Parathyroid adenoma (tissue), 2 donors: ENCODE measurements around the gene GRIK4.

Experiments used
- H2AFZ ChIP-seq: fragments of 300-600 bp; sonication (generic); one replicate; pipeline ENCODE4 v1.7.0; 2017; ENCODE audit warnings: antibody characterized with exemption, mild to moderate bottlenecking
- H3K27ac ChIP-seq: fragments of 300-600 bp; sonication (generic); one replicate; pipeline ENCODE4 v1.7.0; 2017
- H3K27me3 ChIP-seq: fragments of 300-600 bp; sonication (generic); one replicate; pipeline ENCODE4 v1.7.0; 2017; ENCODE audit warnings: low read length; ENCODE audit not compliant: control insufficient read depth, insufficient read depth
- H3K36me3 ChIP-seq: fragments of 300-600 bp; sonication (generic); one replicate; pipeline ENCODE4 v1.7.0; 2017; ENCODE audit warnings: low read length; ENCODE audit not compliant: control insufficient read depth, insufficient read depth
- H3K4me1 ChIP-seq: fragments of 300-600 bp; sonication (generic); one replicate; pipeline ENCODE4 v1.7.0; 2017; ENCODE audit warnings: control low read depth
- H3K4me2 ChIP-seq: fragments of 300-600 bp; sonication (generic); one replicate; pipeline ENCODE4 v1.7.0; 2017; ENCODE audit warnings: low read length
- H3K4me3 ChIP-seq: fragments of 300-600 bp; sonication (generic); one replicate; pipeline ENCODE4 v1.7.0; 2017; ENCODE audit warnings: low read depth, low read length
- H3K79me2 ChIP-seq: fragments of 300-600 bp; sonication (generic); one replicate; pipeline ENCODE4 v1.7.0; 2017; ENCODE audit warnings: control low read depth
- H3K9ac ChIP-seq: fragments of 300-600 bp; sonication (generic); one replicate; pipeline ENCODE4 v1.7.0; 2017; ENCODE audit warnings: mild to moderate bottlenecking
- H3K9me3 ChIP-seq: fragments of 300-600 bp; sonication (generic); one replicate; pipeline ENCODE4 v1.7.0; 2017; ENCODE audit warnings: low read length; ENCODE audit not compliant: control insufficient read depth
- CTCF ChIP-seq: fragments of 300-600 bp; sonication (generic); IDR thresholded peaks from one replicate; pipeline ENCODE4 v1.7.0; 2017; ENCODE audit warnings: antibody characterized with exemption, mild to moderate bottlenecking
- donor health status: primary hyperparathyroidism.

Gene GRIK4

GRCh38 chr11:120805960-120806555 lies 294.5 kb downstream of the GRIK4 start:
- Histone ChIP-seq H3K4me1 (peaks cover 6% of the 10 kb centered on the region), H3K4me3 (no peak overlapping the region), H3K79me2 (no peaks in the 10 kb centered on the region), H3K36me3 (no peaks in the 10 kb centered on the region), H3K9ac (no peak overlapping the region), H2AFZ (no peak overlapping the region), H3K9me3 (no peaks in the 10 kb centered on the region), H3K4me2 (no peak overlapping the region), H3K27me3 (no peaks in the 10 kb centered on the region), H3K27ac (no peak overlapping the region)
- no peak for TF ChIP-seq CTCF

GRCh38 chr11:120807414-120808150 lies 296.0 kb downstream of the GRIK4 start:
- no peak for TF ChIP-seq CTCF
- H3K4me3 ChIP-seq, result no peak overlapping the region
- no peaks in the 10 kb centered on the region for H3K36me3 ChIP-seq
- H3K27ac ChIP-seq, result no peak overlapping the region
- H3K4me2 ChIP-seq, result no peak overlapping the region
- no peak overlapping the region for H2AFZ ChIP-seq
- no peaks in the 10 kb centered on the region for H3K79me2 ChIP-seq
- H3K27me3 ChIP-seq, result no peaks in the 10 kb centered on the region
- H3K4me1 ChIP-seq, result peaks cover 6% of the 10 kb centered on the region
- H3K9me3 ChIP-seq, result no peaks in the 10 kb centered on the region
- H3K9ac ChIP-seq, result no peak overlapping the region

GRCh38 chr11:120808616-120809050 lies 297.1 kb downstream of the GRIK4 start:
- Histone ChIP-seq H3K9me3 (no peaks in the 10 kb centered on the region), H3K27me3 (no peaks in the 10 kb centered on the region), H2AFZ (no peak overlapping the region), H3K4me2 (no peak overlapping the region), H3K9ac (no peak overlapping the region), H3K4me3 (no peak overlapping the region), H3K4me1 (peaks cover 6% of the 10 kb centered on the region), H3K36me3 (no peaks in the 10 kb centered on the region), H3K27ac (no peak overlapping the region), H3K79me2 (no peaks in the 10 kb centered on the region)
- no peak for TF ChIP-seq CTCF

GRCh38 chr11:120810251-120810650 lies 298.7 kb downstream of the GRIK4 start:
- Histone ChIP-seq H3K9ac (no peak overlapping the region), H3K4me1 (peaks cover 6% of the 10 kb centered on the region), H3K36me3 (no peaks in the 10 kb centered on the region), H2AFZ (no peak overlapping the region), H3K4me3 (no peak overlapping the region), H3K27ac (no peak overlapping the region), H3K79me2 (no peaks in the 10 kb centered on the region), H3K9me3 (no peaks in the 10 kb centered on the region), H3K27me3 (no peaks in the 10 kb centered on the region), H3K4me2 (no peak overlapping the region)
- no peak for TF ChIP-seq CTCF
